ENCODE data around the gene GSTM3. TPM values are rescaled to one million over a fixed set of nuclear protein-coding genes. Genes with fewer than 3 reads are reported as not detected.

The GSTM3 gene
- polyA plus RNA-seq, 1 donor (not counting 4 experiments of a cell fraction or from before 2014, with no cell fraction given), result 113 TPM

DNA sequence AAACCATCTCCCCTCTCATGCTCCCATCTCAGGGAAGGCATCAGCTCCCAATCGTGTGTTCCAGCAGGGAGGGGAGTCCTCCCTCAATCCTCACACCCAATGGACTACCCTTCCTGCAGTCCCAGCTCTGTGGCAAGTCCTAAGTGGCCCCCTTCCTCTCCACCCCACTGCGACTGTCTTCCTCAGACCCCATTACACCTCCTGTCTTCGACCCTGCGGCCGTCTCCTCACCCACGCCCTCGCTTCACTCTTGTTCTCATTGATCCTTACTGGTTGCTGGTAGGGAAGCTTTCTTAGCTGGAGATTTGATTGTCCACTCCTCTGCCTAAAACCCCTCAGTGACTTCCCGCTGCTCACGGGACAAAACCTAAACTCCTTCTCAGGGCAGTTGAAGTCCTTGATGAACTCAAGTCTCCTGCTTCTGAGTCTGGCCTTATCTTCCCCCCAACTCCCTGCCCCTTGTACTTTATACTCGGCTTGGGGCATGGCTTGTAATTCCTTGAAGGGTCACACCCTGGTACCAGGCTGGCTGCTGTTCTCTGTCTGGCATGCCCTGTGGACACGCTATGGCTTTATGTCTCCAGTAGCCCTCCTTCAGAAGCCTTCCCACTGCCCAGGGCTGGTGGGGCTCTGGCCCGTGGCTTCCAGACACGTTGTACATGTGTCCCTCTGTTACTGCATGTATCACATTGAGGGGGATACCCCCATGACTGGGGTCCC is 25.2 kb upstream of the GSTM3 start:
- Histone ChIP-seq H3K79me2 (ENCODE audit: control insufficient read depth, insufficient read depth, low read length) (no peaks in the 10 kb centered on the region), H3K9ac (ENCODE audit: control insufficient read depth, extremely low read depth, insufficient read depth, low read length) (no peak overlapping the region), H3K9me3 (ENCODE audit: control insufficient read depth, low read depth, low read length) (no peaks in the 10 kb centered on the region), H3K27ac (ENCODE audit: control insufficient read depth, insufficient read depth, low read length) (no peak overlapping the region), H3K4me3 (ENCODE audit: control insufficient read depth in 2 of 3, extremely low read depth in 1 of 3, insufficient read depth in 2 of 3, low read depth in 1 of 3, low read length in 3 of 3) (no peak overlapping the region), H4K20me1 (ENCODE audit: control insufficient read depth, extremely low read depth, insufficient read depth, low read length) (no peaks in the 10 kb centered on the region), H2AFZ (ENCODE audit: control insufficient read depth, low read length) (no peak overlapping the region), H3K36me3 (ENCODE audit: control insufficient read depth in 2 of 2, extremely low read depth in 1 of 2, insufficient read depth in 2 of 2, low read length in 2 of 2) (no peaks in the 10 kb centered on the region), H3K4me1 (ENCODE audit: control insufficient read depth, extremely low read depth, insufficient read depth, low read length) (no peaks in the 10 kb centered on the region), H3K4me2 (ENCODE audit: control insufficient read depth, extremely low read depth, insufficient read depth, low read depth, low read length) (no peak overlapping the region), H3K27me3 (ENCODE audit: control insufficient read depth, extremely low read depth, insufficient read depth, low read length) (peaks cover 4% of the 10 kb centered on the region), H3K9me1 (ENCODE audit: control insufficient read depth, extremely low read depth, insufficient read depth, low read length) (no peaks in the 10 kb centered on the region)
- FAIRE-seq (no peak), DNase-seq (ENCODE audit: low read depth, low spot score) (no peak)
- dilution Hi-C loops (cut with MboI; ENCODE audit: extremely low pct_ligation_motif_present, low sequenced_read_pairs), result no loop called here
- no peak for TF ChIP-seq EZH2 (IDR thresholded peaks at IDR 0.05; ENCODE audit: low read length)
- no peak for TF ChIP-seq CTCF (optimal IDR thresholded peaks at IDR 0.05 in 1 of 3, IDR thresholded peaks at IDR 0.05 in 1 of 3, conservative IDR thresholded peaks at IDR 0.05 in 1 of 3; ENCODE audit: extremely low read depth in 1 of 3, insufficient read depth in 2 of 3, low read length in 3 of 3)

DNA sequence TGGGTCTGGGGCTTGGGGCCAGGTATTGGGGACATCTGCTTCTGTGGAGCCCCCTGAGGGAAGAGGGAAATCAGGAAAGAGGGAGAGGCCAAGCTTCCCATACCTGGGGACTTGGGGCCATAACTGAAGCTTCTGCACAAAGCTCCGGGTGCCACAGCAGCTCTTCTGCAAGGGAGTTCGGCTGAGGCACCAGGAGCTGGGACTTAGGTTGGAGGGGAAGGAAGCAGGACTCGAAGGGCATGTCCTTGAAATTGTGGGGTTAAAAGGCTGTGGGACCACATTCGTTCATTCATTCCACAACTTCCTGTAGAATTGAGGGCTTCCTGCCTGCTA is 24.6 kb upstream of the GSTM3 start:
- H3K9me1 ChIP-seq (ENCODE audit: control insufficient read depth, extremely low read depth, insufficient read depth, low read length), result no peaks in the 10 kb centered on the region
- H3K9ac ChIP-seq (ENCODE audit: control insufficient read depth, extremely low read depth, insufficient read depth, low read length), result no peak overlapping the region
- TF ChIP-seq EZH2 (IDR thresholded peaks at IDR 0.05; ENCODE audit: low read length), result no peak
- TF ChIP-seq CTCF (optimal IDR thresholded peaks at IDR 0.05 in 1 of 3, IDR thresholded peaks at IDR 0.05 in 1 of 3, conservative IDR thresholded peaks at IDR 0.05 in 1 of 3; ENCODE audit: extremely low read depth in 1 of 3, insufficient read depth in 2 of 3, low read length in 3 of 3), result no peak
- no peak overlapping the region for H3K27ac ChIP-seq (ENCODE audit: control insufficient read depth, insufficient read depth, low read length)
- FAIRE-seq (no peak), DNase-seq (ENCODE audit: low read depth, low spot score) (no peak)
- no peaks in the 10 kb centered on the region for H3K4me1 ChIP-seq (ENCODE audit: control insufficient read depth, extremely low read depth, insufficient read depth, low read length)
- peaks cover 4% of the 10 kb centered on the region for H3K27me3 ChIP-seq (ENCODE audit: control insufficient read depth, extremely low read depth, insufficient read depth, low read length)
- no peaks in the 10 kb centered on the region for H3K9me3 ChIP-seq (ENCODE audit: control insufficient read depth, low read depth, low read length)
- H3K4me2 ChIP-seq (ENCODE audit: control insufficient read depth, extremely low read depth, insufficient read depth, low read depth, low read length), result no peak overlapping the region
- H4K20me1 ChIP-seq (ENCODE audit: control insufficient read depth, extremely low read depth, insufficient read depth, low read length), result no peaks in the 10 kb centered on the region
- H2AFZ ChIP-seq (ENCODE audit: control insufficient read depth, low read length), result no peak overlapping the region
- H3K36me3 ChIP-seq (ENCODE audit: control insufficient read depth in 2 of 2, extremely low read depth in 1 of 2, insufficient read depth in 2 of 2, low read length in 2 of 2), result no peaks in the 10 kb centered on the region
- H3K4me3 ChIP-seq (ENCODE audit: control insufficient read depth in 2 of 3, extremely low read depth in 1 of 3, insufficient read depth in 2 of 3, low read depth in 1 of 3, low read length in 3 of 3), result no peak overlapping the region
- H3K79me2 ChIP-seq (ENCODE audit: control insufficient read depth, insufficient read depth, low read length), result no peaks in the 10 kb centered on the region
- dilution Hi-C loops (cut with MboI; ENCODE audit: extremely low pct_ligation_motif_present, low sequenced_read_pairs), result no loop called here

Data from keratinocyte (primary cell).